OCI-LY1 (cell line): Measurements from ENCODE around the gene ASIP.

ENCODE experiments used
- H2AFZ ChIP-seq: fragments of 200-600 bp; sonication (generic), shearing (Covaris generic); 2 replicates; pipeline ENCODE4 v1.6.0; 2014; ENCODE audit warnings: antibody characterized with exemption, mild to moderate bottlenecking, low read length
- H3F3A ChIP-seq: fragments of 200-600 bp; sonication (generic), shearing (Covaris generic); 2 replicates; pipeline ENCODE4 v1.6.0; 2014; ENCODE audit warnings: mild to moderate bottlenecking, antibody characterized with exemption, low read length, moderate library complexity; ENCODE audit not compliant: insufficient read depth
- H3K27ac ChIP-seq: fragments of 200-600 bp; sonication (generic); 2 replicates; pipeline ENCODE4 v1.5.1; 2014; ENCODE audit warnings: low read length, mixed run types, mild to moderate bottlenecking, low read depth; ENCODE audit not compliant: poor library complexity, severe bottlenecking
- H3K27me3 ChIP-seq: fragments of 200-600 bp; sonication (generic); 2 replicates; pipeline ENCODE4 v1.6.0; 2014; ENCODE audit warnings: antibody characterized with exemption, mild to moderate bottlenecking, low read length, moderate library complexity; ENCODE audit not compliant: insufficient read depth
- H3K36me3 ChIP-seq: fragments of 200-600 bp; sonication (generic); 2 replicates; pipeline ENCODE4 v1.6.1; 2014; ENCODE audit warnings: mild to moderate bottlenecking, antibody characterized with exemption, low read length, moderate library complexity, mixed read lengths; ENCODE audit not compliant: insufficient read depth
- H3K4me1 ChIP-seq: fragments of 200-600 bp; sonication (generic); 2 replicates; pipeline ENCODE4 v1.5.1; 2014; ENCODE audit warnings: mild to moderate bottlenecking, low read length, moderate library complexity; ENCODE audit not compliant: insufficient read depth, severe bottlenecking
- H3K4me2 ChIP-seq: fragments of 200-600 bp; sonication (generic), shearing (Covaris generic); 2 replicates; pipeline ENCODE4 v1.6.1; 2014; ENCODE audit warnings: low read length
- H3K4me3 ChIP-seq: fragments of 200-600 bp; sonication (generic); 2 replicates; pipeline ENCODE4 v1.5.1; 2014; ENCODE audit warnings: low read length, low read depth, mild to moderate bottlenecking, mixed read lengths; ENCODE audit not compliant: poor library complexity, severe bottlenecking
- H3K79me2 ChIP-seq: fragments of 200-600 bp; shearing (Covaris generic); 2 replicates; pipeline ENCODE4 v1.6.1; 2016; ENCODE audit warnings: mixed run types, low read length, mixed read lengths; ENCODE audit not compliant: insufficient read depth
- H3K9ac ChIP-seq: fragments of 200-600 bp; sonication (generic), shearing (Covaris generic); 2 replicates; pipeline ENCODE4 v1.6.1; 2014; ENCODE audit warnings: mild to moderate bottlenecking, low read length, mixed read lengths
- H3K9me2 ChIP-seq: fragments of 200-600 bp; sonication (generic), shearing (Covaris generic); 2 replicates; pipeline ENCODE4 v1.6.1; 2014; ENCODE audit warnings: low read depth, mild to moderate bottlenecking, low read length, mixed read lengths
- H3K9me3 ChIP-seq: fragments of 200-600 bp; shearing (Covaris generic); 2 replicates; pipeline ENCODE4 v1.6.1; 2014; ENCODE audit warnings: low read length, mixed read lengths
- H4K20me1 ChIP-seq: fragments of 200-600 bp; sonication (generic), shearing (Covaris generic); 2 replicates; pipeline ENCODE4 v1.6.0; 2016; ENCODE audit warnings: mild to moderate bottlenecking, low read length; ENCODE audit not compliant: insufficient read depth
- EZH2 ChIP-seq: fragments of 200-600 bp; sonication (generic), shearing (Covaris generic); IDR thresholded peaks from 2 replicates; pipeline ENCODE4 v1.8.0; 2017; ENCODE audit warnings: borderline replicate concordance, mixed run types, mild to moderate bottlenecking, antibody characterized with exemption, low read length, moderate library complexity, mixed read lengths
- TF ChIP-seq, protein P1 (sequence below): fragments of 200-600 bp; sonication (generic), shearing (Covaris generic); IDR thresholded peaks from 2 replicates; pipeline ENCODE4 v1.5.1; 2017; ENCODE audit warnings: mild to moderate bottlenecking, antibody characterized with exemption, low read length, moderate library complexity, mixed read lengths

ASIP gene

DNA sequence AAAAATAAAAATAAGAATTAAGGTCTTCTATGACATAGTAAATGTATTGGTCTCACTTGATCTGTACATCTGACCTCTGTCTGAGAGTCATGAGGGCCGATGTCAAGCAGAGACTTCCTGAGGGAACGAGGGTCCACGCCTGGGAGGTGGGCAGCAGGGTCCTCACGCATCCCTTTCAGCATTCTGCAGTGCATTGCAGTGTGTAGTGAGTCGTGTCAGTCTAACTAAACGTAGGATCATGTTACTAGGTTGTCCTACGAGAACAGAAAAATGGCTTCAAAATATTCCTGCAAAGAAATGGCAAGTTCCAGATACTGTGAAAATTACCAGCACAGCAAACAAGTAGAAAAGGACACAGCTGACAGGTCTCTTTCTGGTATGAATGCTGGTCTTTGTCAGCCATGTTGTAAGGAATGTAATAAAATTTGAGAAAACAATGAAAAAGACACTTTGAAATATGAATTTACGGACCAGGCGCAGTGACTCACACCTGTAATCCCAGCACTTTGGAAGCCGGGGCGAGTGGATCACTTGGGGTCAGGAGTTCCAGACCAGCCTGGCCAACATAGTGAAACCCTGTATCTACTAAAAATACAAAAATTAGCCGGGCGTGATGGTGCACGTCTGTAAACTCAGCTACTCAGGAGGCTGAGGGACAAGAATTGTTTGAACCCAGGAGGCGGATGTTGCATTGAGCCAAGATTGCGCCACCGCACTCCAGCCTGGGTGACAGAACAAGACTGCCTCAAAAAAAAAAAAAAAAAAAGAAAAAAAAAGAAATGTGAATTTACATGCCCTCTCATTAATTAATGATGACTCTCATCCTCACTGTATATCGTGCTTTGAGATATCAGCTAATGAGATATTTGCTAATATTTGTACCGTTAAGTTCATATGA lies 64.4 kb downstream of the ASIP start:
- Histone ChIP-seq H3K4me1 (peaks cover 24% of the 10 kb centered on the region), H2AFZ (no peak overlapping the region), H3F3A (no peaks in the 10 kb centered on the region), H3K9me2 (no peaks in the 10 kb centered on the region), H3K27ac (no peak overlapping the region), H3K9ac (no peak overlapping the region), H3K27me3 (no peaks in the 10 kb centered on the region), H3K9me3 (no peaks in the 10 kb centered on the region), H3K4me3 (no peak overlapping the region), H4K20me1 (no peaks in the 10 kb centered on the region), H3K79me2 (peaks cover 21% of the 10 kb centered on the region), H3K4me2 (no peak overlapping the region), H3K36me3 (peaks cover 2% of the 10 kb centered on the region; the same call in 1 of the 2 replicates)
- no peak for TF ChIP-seq EZH2
- TF ChIP-seq, protein P1, sequence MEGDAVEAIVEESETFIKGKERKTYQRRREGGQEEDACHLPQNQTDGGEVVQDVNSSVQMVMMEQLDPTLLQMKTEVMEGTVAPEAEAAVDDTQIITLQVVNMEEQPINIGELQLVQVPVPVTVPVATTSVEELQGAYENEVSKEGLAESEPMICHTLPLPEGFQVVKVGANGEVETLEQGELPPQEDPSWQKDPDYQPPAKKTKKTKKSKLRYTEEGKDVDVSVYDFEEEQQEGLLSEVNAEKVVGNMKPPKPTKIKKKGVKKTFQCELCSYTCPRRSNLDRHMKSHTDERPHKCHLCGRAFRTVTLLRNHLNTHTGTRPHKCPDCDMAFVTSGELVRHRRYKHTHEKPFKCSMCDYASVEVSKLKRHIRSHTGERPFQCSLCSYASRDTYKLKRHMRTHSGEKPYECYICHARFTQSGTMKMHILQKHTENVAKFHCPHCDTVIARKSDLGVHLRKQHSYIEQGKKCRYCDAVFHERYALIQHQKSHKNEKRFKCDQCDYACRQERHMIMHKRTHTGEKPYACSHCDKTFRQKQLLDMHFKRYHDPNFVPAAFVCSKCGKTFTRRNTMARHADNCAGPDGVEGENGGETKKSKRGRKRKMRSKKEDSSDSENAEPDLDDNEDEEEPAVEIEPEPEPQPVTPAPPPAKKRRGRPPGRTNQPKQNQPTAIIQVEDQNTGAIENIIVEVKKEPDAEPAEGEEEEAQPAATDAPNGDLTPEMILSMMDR = no peak

DNA sequence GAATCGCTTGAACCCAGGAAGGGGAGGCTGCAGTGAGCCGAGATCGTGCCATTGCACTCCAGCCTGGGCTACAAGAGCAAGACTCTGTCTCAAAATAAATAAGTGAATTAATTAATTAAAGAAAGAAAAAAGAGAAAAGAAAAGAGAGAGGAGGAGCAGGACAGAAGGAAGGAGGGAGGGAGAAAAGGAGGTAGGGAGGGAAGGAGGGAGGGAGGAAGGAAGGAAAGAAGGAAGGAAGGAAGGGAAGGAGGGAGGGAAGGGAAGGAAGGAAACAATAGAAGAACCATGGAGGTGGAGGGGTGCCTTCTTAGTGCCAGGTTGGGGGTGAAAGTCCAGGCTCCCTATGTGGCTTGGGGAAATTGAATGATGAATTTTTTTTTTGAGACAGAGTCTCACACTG lies 68.5 kb downstream of the ASIP start:
- H3K4me3 ChIP-seq = no peak overlapping the region
- no peaks in the 10 kb centered on the region for H3K9me3 ChIP-seq
- no peaks in the 10 kb centered on the region for H3K36me3 ChIP-seq
- no peaks in the 10 kb centered on the region for H3K27me3 ChIP-seq
- H4K20me1 ChIP-seq = no peaks in the 10 kb centered on the region
- H3F3A ChIP-seq = no peaks in the 10 kb centered on the region
- peaks cover 16% of the 10 kb centered on the region for H3K4me1 ChIP-seq
- H3K9ac ChIP-seq = no peak overlapping the region
- no peak overlapping the region for H2AFZ ChIP-seq
- H3K9me2 ChIP-seq = no peaks in the 10 kb centered on the region
- no peak overlapping the region for H3K27ac ChIP-seq
- H3K4me2 ChIP-seq = no peak overlapping the region
- H3K79me2 ChIP-seq = no peaks in the 10 kb centered on the region
- TF ChIP-seq EZH2 = no peak
- TF ChIP-seq, protein P1 = no peak

DNA sequence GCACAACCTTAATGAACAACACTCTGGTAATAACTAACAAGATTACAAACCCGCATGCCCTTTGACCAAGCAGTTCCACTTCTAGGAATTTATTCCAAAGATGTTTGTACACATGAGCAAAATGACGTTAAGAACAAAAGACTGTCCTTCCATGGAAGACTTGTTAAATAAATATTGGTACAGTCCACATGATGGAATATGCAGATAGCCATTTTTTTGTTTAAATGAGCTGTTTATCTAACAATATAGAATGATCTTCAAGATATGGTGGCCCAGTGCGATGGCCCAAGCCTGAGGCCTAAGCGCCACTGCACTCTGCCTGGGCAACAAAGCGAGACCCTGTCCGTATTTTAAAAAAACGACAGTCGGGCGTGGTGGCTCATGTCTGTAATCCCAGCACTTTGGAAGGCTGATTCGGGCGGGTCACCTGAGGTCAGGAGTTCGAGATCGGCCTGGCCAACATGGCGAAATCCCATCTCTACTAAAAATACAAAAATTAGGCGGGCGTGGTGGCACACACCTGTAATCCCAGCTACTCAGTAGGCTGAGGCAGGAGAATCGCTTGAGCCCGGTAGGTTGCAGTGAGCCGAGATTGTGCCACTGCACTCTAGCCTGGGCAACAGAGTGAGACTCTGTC lies 69.4 kb downstream of the ASIP start:
- Histone ChIP-seq H3K36me3 (no peaks in the 10 kb centered on the region), H3K9ac (no peak overlapping the region), H3K9me2 (no peaks in the 10 kb centered on the region), H3F3A (no peaks in the 10 kb centered on the region), H3K27me3 (no peaks in the 10 kb centered on the region), H3K4me3 (no peak overlapping the region), H3K9me3 (no peaks in the 10 kb centered on the region), H3K79me2 (no peaks in the 10 kb centered on the region), H3K4me1 (peaks cover 16% of the 10 kb centered on the region), H3K4me2 (no peak overlapping the region), H4K20me1 (no peaks in the 10 kb centered on the region), H2AFZ (no peak overlapping the region), H3K27ac (no peak overlapping the region)
- TF ChIP-seq EZH2 = no peak
- TF ChIP-seq, protein P1 = no peak
